ENCODE results near the gene NAP1L4. TPM values are rescaled to one million over a fixed set of nuclear protein-coding genes. Genes with fewer than 3 reads are reported as not detected.
"Not testable (repeated sequence)": the region's sequence is repeated elsewhere in the genome, so short reads cannot be mapped to it uniquely, and the experiment has no call there.

The NAP1L4 gene
- total RNA-seq, 1 donor from 2014 or later = 284 TPM

GRCh38 chr11:2942872-2943710 lies 49.0 kb downstream of the NAP1L4 start:
- peaks cover 38% of the 10 kb centered on the region for H3K36me3 Mint-ChIP-seq (ENCODE audit: low read depth)
- no peak overlapping the region for H3K4me3 Mint-ChIP-seq
- peaks cover 14% of the 10 kb centered on the region for H3K9me3 Mint-ChIP-seq
- intact Hi-C loops (cut with micrococcal nuclease) = no loop called here
- H3K4me1 Mint-ChIP-seq (ENCODE audit: low read depth) = peaks cover 29% of the 10 kb centered on the region
- H3K27ac Mint-ChIP-seq = no peak overlapping the region
- no peaks in the 10 kb centered on the region for H3K27me3 Mint-ChIP-seq (ENCODE audit: insufficient read depth)
- no peak for DNase-seq (ENCODE audit: low spot score)

- H3K4me1 Mint-ChIP-seq (ENCODE audit: low read depth) = peaks cover 24% of the 10 kb centered on the region
- H3K27ac Mint-ChIP-seq = no peak overlapping the region
- intact Hi-C loops (cut with micrococcal nuclease) = no loop called here
- no peaks in the 10 kb centered on the region for H3K27me3 Mint-ChIP-seq (ENCODE audit: insufficient read depth)
- H3K36me3 Mint-ChIP-seq (ENCODE audit: low read depth) = peaks cover 33% of the 10 kb centered on the region
- DNase-seq (ENCODE audit: low spot score) = no peak
- no peak overlapping the region for H3K4me3 Mint-ChIP-seq
- peaks cover 20% of the 10 kb centered on the region for H3K9me3 Mint-ChIP-seq
These were observed 49.7 kb downstream of the NAP1L4 start for GRCh38 chr11:2942447-2942846.

GRCh38 chr11:2940921-2941821 lies 51.0 kb downstream of the NAP1L4 start:
- peaks cover 24% of the 10 kb centered on the region for H3K36me3 Mint-ChIP-seq (ENCODE audit: low read depth)
- peak overlapping the region; percentile 23 for H3K27ac Mint-ChIP-seq
- H3K4me3 Mint-ChIP-seq = no peak overlapping the region
- H3K9me3 Mint-ChIP-seq = peaks cover 22% of the 10 kb centered on the region
- no peaks in the 10 kb centered on the region for H3K27me3 Mint-ChIP-seq (ENCODE audit: insufficient read depth)
- DNase-seq (ENCODE audit: low spot score) = no peak
- intact Hi-C loops (cut with micrococcal nuclease) = no loop called here
- H3K4me1 Mint-ChIP-seq (ENCODE audit: low read depth) = peaks cover 14% of the 10 kb centered on the region

GRCh38 chr11:2940147-2940920 lies 51.8 kb downstream of the NAP1L4 start:
- Mint-ChIP-seq H3K27ac (peak overlapping the region; percentile 23), H3K4me3 (no peak overlapping the region), H3K27me3 (ENCODE audit: insufficient read depth) (no peaks in the 10 kb centered on the region), H3K4me1 (ENCODE audit: low read depth) (peaks cover 6% of the 10 kb centered on the region), H3K36me3 (ENCODE audit: low read depth) (peaks cover 20% of the 10 kb centered on the region), H3K9me3 (peaks cover 22% of the 10 kb centered on the region)
- DNase-seq (ENCODE audit: low spot score) = no peak
- intact Hi-C loops (cut with micrococcal nuclease) = no loop called here

GRCh38 chr11:2938458-2939418 lies 53.4 kb downstream of the NAP1L4 start:
- Mint-ChIP-seq H3K9me3 (peaks cover 22% of the 10 kb centered on the region), H3K36me3 (ENCODE audit: low read depth) (peaks cover 15% of the 10 kb centered on the region)
- H3K4me1 Mint-ChIP-seq (ENCODE audit: low read depth); intact Hi-C loops (cut with micrococcal nuclease); H3K27me3 Mint-ChIP-seq (ENCODE audit: insufficient read depth); DNase-seq (ENCODE audit: low spot score); H3K27ac Mint-ChIP-seq; H3K4me3 Mint-ChIP-seq: not testable (repeated sequence)

GRCh38 chr11:2937641-2938457 lies 54.3 kb downstream of the NAP1L4 start:
- Mint-ChIP-seq H3K9me3 (peaks cover 22% of the 10 kb centered on the region), H3K27ac (peak overlapping the region; percentile 52)
- intact Hi-C loops (cut with micrococcal nuclease) = not testable (repeated sequence)

GRCh38 chr11:2934611-2935239 lies 57.4 kb downstream of the NAP1L4 start:
- H3K4me1 Mint-ChIP-seq (ENCODE audit: low read depth) = peaks cover 5% of the 10 kb centered on the region
- H3K4me3 Mint-ChIP-seq = no peak overlapping the region
- H3K27ac Mint-ChIP-seq = no peak overlapping the region
- peaks cover 22% of the 10 kb centered on the region for H3K9me3 Mint-ChIP-seq
- no peaks in the 10 kb centered on the region for H3K27me3 Mint-ChIP-seq (ENCODE audit: insufficient read depth)
- H3K36me3 Mint-ChIP-seq (ENCODE audit: low read depth) = peaks cover 13% of the 10 kb centered on the region
- intact Hi-C loops (cut with micrococcal nuclease) = no loop called here
- DNase-seq (ENCODE audit: low spot score) = no peak

More at GRCh38 chr11:2937641-2938457, 54.3 kb downstream of the NAP1L4 start:
- not testable (repeated sequence) for H3K27me3 Mint-ChIP-seq (ENCODE audit: insufficient read depth); DNase-seq (ENCODE audit: low spot score); H3K4me3 Mint-ChIP-seq; H3K4me1 Mint-ChIP-seq (ENCODE audit: low read depth)
- peaks cover 15% of the 10 kb centered on the region for H3K36me3 Mint-ChIP-seq (ENCODE audit: low read depth)

- peaks cover 19% of the 10 kb centered on the region for H3K9me3 Mint-ChIP-seq
- H3K4me3 Mint-ChIP-seq = no peak overlapping the region
- no peaks in the 10 kb centered on the region for H3K27me3 Mint-ChIP-seq (ENCODE audit: insufficient read depth)
- H3K4me1 Mint-ChIP-seq (ENCODE audit: low read depth) = peaks cover 5% of the 10 kb centered on the region
- no peak for DNase-seq (ENCODE audit: low spot score)
- H3K36me3 Mint-ChIP-seq (ENCODE audit: low read depth) = peaks cover 9% of the 10 kb centered on the region
- intact Hi-C loops (cut with micrococcal nuclease) = no loop called here
- H3K27ac Mint-ChIP-seq = peak overlapping the region; percentile 23
These were observed 58.0 kb downstream of the NAP1L4 start for GRCh38 chr11:2934021-2934550.

GRCh38 chr11:2933375-2934020 lies 58.6 kb downstream of the NAP1L4 start:
- intact Hi-C loops (cut with micrococcal nuclease) = loop anchor here (1.0 kb wide), 1 partner anchor 124 kb away; the partner anchor contains the start of gene CARS1
- Mint-ChIP-seq H3K36me3 (ENCODE audit: low read depth) (peaks cover 3% of the 10 kb centered on the region), H3K27ac (peak overlapping the region; percentile 23), H3K4me3 (no peak overlapping the region), H3K9me3 (peaks cover 13% of the 10 kb centered on the region), H3K27me3 (ENCODE audit: insufficient read depth) (no peaks in the 10 kb centered on the region), H3K4me1 (ENCODE audit: low read depth) (peaks cover 5% of the 10 kb centered on the region)
- DNase-seq (ENCODE audit: low spot score) = peak; percentile 48

- Mint-ChIP-seq H3K4me1 (ENCODE audit: low read depth) (peaks cover 11% of the 10 kb centered on the region), H3K9me3 (peaks cover 6% of the 10 kb centered on the region), H3K27ac (no peak overlapping the region), H3K27me3 (ENCODE audit: insufficient read depth) (peaks cover 6% of the 10 kb centered on the region), H3K4me3 (no peak overlapping the region), H3K36me3 (ENCODE audit: low read depth) (peaks cover 2% of the 10 kb centered on the region)
- intact Hi-C loops (cut with micrococcal nuclease) = loop anchor here (1.0 kb wide), 1 partner anchor 124 kb away; the partner anchor contains the start of gene CARS1
- DNase-seq (ENCODE audit: low spot score) = no peak
These were observed 59.3 kb downstream of the NAP1L4 start for GRCh38 chr11:2932850-2933251.

Measured in activated T-helper 1 cell treated with anti-CD3 and anti-CD28 coated beads, Interleukin-12 subunit alpha, Interleukin-12 subunit beta, Interleukin-2, Interleukin-4 antibody, amounts not matched to agents 30 ng/mL and 10 ng/mL and 1 ng/mL, durations not matched to agents 14 hours and 24 hours and 36 hours (primary cell).